SK-N-SH (cell line): ENCODE results near the gene A1BG. TPM values are rescaled to one million over a fixed set of nuclear protein-coding genes. Genes with fewer than 3 reads are reported as not detected.

ENCODE experiments used
- CTCF ChIA-PET: fragments of 300-600, 350-600 bp; formaldehyde crosslinking; extraction: SDS; loops from one replicate; lab custom pipeline; 2021; lab: Yijun Ruan, JAX
- POLR2A ChIA-PET: fragments of 350-600 bp; sonication (Branson Sonifier 250); formaldehyde crosslinking; extraction: SDS; loops from one replicate; lab custom pipeline; 2020; ENCODE audit warnings: antibody characterized with exemption, inconsistent platforms; lab: Yijun Ruan, JAX
- DNase-seq: peaks from one replicate; pipeline ENCODE4 v3.0.0; 2012
- H2AFZ ChIP-seq: fragments of 200-600 bp; sonication (generic); 2 replicates; pipeline ENCODE4 v1.8.1; 2016; ENCODE audit warnings: antibody characterized with exemption, mild to moderate bottlenecking, low read depth
- H3F3A ChIP-seq: fragments of 200-600 bp; sonication (generic); replicated peaks from 2 replicates; pipeline ENCODE3; 2016; ENCODE audit warnings: antibody characterized with exemption, mild to moderate bottlenecking; ENCODE audit not compliant: insufficient read depth
- H3K27ac ChIP-seq, 2 experiments: fragments of 200-500 bp in 1 of 2; fragments of 200-600 bp in 1 of 2; sonication (Bioruptor generic) in 1 of 2; sonication (generic), shearing (Covaris generic) in 1 of 2; 2 replicates each; pipeline versions ENCODE4 v1.5.1 to v1.6.1; 2014 to 2016; ENCODE audit warnings: low read depth in 2 of 2, inconsistent platforms in 1 of 2, low read length in 1 of 2, mild to moderate bottlenecking in 1 of 2, mixed read lengths in 1 of 2
- H3K27me3 ChIP-seq: fragments of 200-600 bp; sonication (generic), shearing (Covaris generic); 2 replicates; pipeline ENCODE4 v1.6.1; 2016; ENCODE audit warnings: mixed run types; ENCODE audit not compliant: insufficient read depth
- H3K36me3 ChIP-seq, 2 experiments: fragments of 200-500 bp in 1 of 2; fragments of 200-600 bp in 1 of 2; sonication (Bioruptor generic) in 1 of 2; sonication (generic) in 1 of 2; replicated peaks in 1 of 2; 2 replicates each; pipeline versions ENCODE3 to v1.5.1; 2014 to 2016; ENCODE audit warnings: low read length in 1 of 2, mild to moderate bottlenecking in 1 of 2; ENCODE audit not compliant: insufficient read depth in 2 of 2, control insufficient read depth in 1 of 2
- H3K4me1 ChIP-seq, 2 experiments: fragments of 200-500 bp in 1 of 2; fragments of 200-600 bp in 1 of 2; sonication (Bioruptor generic) in 1 of 2; sonication (generic), shearing (Covaris generic) in 1 of 2; 2 replicates each; pipeline versions ENCODE4 v1.5.1 to v1.6.1; 2014 to 2016; ENCODE audit warnings: low read depth in 1 of 2, low read length in 1 of 2, mixed run types in 1 of 2; ENCODE audit not compliant: insufficient read depth in 2 of 2, control insufficient read depth in 1 of 2
- H3K4me2 ChIP-seq: fragments of 200-600 bp; sonication (generic), shearing (Covaris generic); 2 replicates; pipeline ENCODE4 v1.6.1; 2017; ENCODE audit warnings: mixed run types
- H3K4me3 ChIP-seq, 2 experiments: fragments of 200-500 bp in 1 of 2; fragments of 200-600 bp in 1 of 2; sonication (Bioruptor generic) in 1 of 2; sonication (generic), shearing (Covaris generic) in 1 of 2; 2 replicates each; pipeline versions ENCODE4 v1.5.1 to v1.8.1; 2014 to 2016; ENCODE audit warnings: low read depth in 2 of 2, inconsistent platforms in 1 of 2, low read length in 1 of 2, mild to moderate bottlenecking in 1 of 2, mixed read lengths in 1 of 2, moderate library complexity in 1 of 2
- H3K79me2 ChIP-seq: fragments of 200-600 bp; sonication (generic); 2 replicates; pipeline ENCODE4 v1.8.1; 2017; ENCODE audit warnings: mild to moderate bottlenecking; ENCODE audit not compliant: insufficient read depth
- H3K9ac ChIP-seq: fragments of 200-600 bp; sonication (generic); 2 replicates; pipeline ENCODE4 v1.6.1; 2017; ENCODE audit warnings: mixed run types
- H3K9me2 ChIP-seq: fragments of 200-600 bp; sonication (generic); 2 replicates; pipeline ENCODE4 v1.6.1; 2017; ENCODE audit warnings: mixed run types
- H3K9me3 ChIP-seq: fragments of 200-600 bp; sonication (generic); 2 replicates; pipeline ENCODE4 v1.6.1; 2017; ENCODE audit warnings: mixed run types, mild to moderate bottlenecking, moderate library complexity
- H4K20me1 ChIP-seq: fragments of 200-600 bp; sonication (generic); 2 replicates; pipeline ENCODE4 v1.6.1; 2017; ENCODE audit warnings: mild to moderate bottlenecking, mixed run types; ENCODE audit not compliant: insufficient read depth
- CHD2 ChIP-seq: fragments of 150-350 bp; IDR thresholded peaks from 2 replicates; pipeline ENCODE4 v1.6.1; 2018; ENCODE audit warnings: low read length; ENCODE audit not compliant: partially characterized antibody
- EZH2phosphoT487 ChIP-seq: fragments of 200-600 bp; sonication (generic); IDR thresholded peaks from 2 replicates; pipeline ENCODE4 v1.6.1; 2017; ENCODE audit warnings: low read depth, mixed run types, mild to moderate bottlenecking, antibody characterized with exemption, moderate library complexity, borderline replicate concordance
- FOSL2 ChIP-seq: IDR thresholded peaks from 2 replicates; pipeline ENCODE4 v1.4.0; 2012; ENCODE audit warnings: low read depth, mild to moderate bottlenecking, moderate library complexity, borderline replicate concordance
- GABPA ChIP-seq: IDR thresholded peaks from 2 replicates; pipeline ENCODE4 v1.4.0; 2012; ENCODE audit warnings: low read depth, mild to moderate bottlenecking
- GATA2 ChIP-seq: sonication (generic); formaldehyde crosslinking; IDR thresholded peaks from 2 replicates; pipeline ENCODE4 v1.5.0; 2020; ENCODE audit warnings: mild to moderate bottlenecking, missing genetic modification reagents
- IRF3 ChIP-seq: fragments of 150-350 bp; IDR thresholded peaks from 2 replicates; pipeline ENCODE4 v1.6.1; 2016; ENCODE audit warnings: mild to moderate bottlenecking, low read depth, low read length
- MXI1 ChIP-seq: IDR thresholded peaks from 2 replicates; pipeline ENCODE4 v1.6.1; 2012; ENCODE audit warnings: mild to moderate bottlenecking, low read depth, low read length, improper control_type of control experiment
- NFIC ChIP-seq: IDR thresholded peaks from 2 replicates; pipeline ENCODE4 v1.4.0; 2012; ENCODE audit warnings: borderline replicate concordance
- NRF1 ChIP-seq: IDR thresholded peaks from 2 replicates; pipeline ENCODE4 v1.6.1; 2012; ENCODE audit warnings: low read depth, mild to moderate bottlenecking, low read length
- SMC3 ChIP-seq: IDR thresholded peaks from 2 replicates; pipeline ENCODE4 v1.6.1; 2012; ENCODE audit warnings: low read depth, low read length, improper control_type of control experiment
- TEAD4 ChIP-seq: IDR thresholded peaks from 2 replicates; pipeline ENCODE4 v1.4.0; 2012; ENCODE audit warnings: mild to moderate bottlenecking, borderline replicate concordance; ENCODE audit not compliant: insufficient read depth
- USF1 ChIP-seq: IDR thresholded peaks from 2 replicates; pipeline ENCODE4 v1.4.0; 2012; ENCODE audit warnings: low read depth, borderline replicate concordance
- WGBS: methylation state at CpG from one replicate; pipeline ENCODE4 v1.1.6; 2017; ENCODE audit warnings: low lambda C conversion rate; 5-methylcytosine and 5-hydroxymethylcytosine counted together
- polyA plus RNA-seq, 3 experiments: library from polyadenylated mRNA; depleted of rRNA; stranded (reverse); fragments of >200 nt; gene quantifications; 2 replicates each; pipeline ENCODE4 v1.2.3, GENCODE V29; 2012

The A1BG gene
- polyA plus RNA-seq, 1 of the 3 experiments (the other 2 are of a cell fraction) = 62.6 TPM

DNA sequence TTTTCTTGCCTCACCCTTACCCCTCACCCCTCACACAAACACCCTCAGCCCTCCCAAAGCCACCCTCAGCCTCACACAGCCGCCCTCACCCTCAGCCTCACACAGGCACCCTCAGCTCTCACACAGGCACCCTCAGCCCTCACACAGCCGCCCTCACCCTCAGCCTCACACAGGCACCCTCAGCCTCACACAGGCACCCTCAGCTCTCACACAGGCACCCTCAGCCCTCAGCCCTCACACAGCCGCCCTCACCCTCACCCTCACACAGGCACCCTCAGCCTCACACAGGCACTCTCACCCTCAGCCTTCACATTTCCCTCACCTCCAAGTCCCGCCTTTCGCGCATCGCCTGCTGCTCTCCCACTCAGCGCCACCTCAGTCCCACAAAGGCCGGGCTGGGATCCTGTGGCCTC is 26.8 kb downstream of the A1BG start:
- POLR2A ChIA-PET = interaction anchor here (0.6 to 1.6 kb wide), 7 partner anchors 14 to 193 kb away, joined by 3 to 13 read pairs (median 8); partner anchors contain the start of genes ERVK3-1, ZBTB45, ZNF497 and ZNF8

DNA sequence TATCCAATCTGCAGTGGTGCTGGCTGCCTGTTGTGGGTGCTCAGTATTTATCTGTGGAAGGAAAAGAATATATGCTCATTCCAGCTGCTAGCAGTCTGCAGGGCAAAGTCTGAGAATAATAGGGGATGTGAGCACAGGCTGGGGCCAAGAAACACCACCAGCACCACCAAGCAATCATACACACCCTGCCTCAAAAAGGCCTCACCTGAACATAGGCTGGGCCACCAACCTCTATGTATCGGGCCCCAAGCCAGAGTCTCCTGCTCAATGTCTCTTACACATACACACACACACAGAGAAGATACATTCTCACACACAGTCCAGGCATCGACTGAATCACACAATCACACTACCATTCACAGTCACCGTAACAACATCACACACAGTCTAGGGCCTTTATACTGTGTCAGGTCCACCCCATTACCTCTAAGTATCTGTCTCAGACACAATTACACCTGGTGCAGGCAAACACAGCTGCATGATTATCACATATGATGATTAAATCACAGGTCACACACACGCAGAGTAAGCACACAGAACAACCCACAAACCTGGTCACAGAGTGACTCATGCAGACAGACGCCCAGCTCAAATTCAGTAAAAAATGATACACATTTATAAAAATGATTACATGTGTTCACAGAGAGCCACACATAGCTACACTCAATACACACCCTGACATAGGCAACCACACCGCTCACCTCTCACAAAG is 27.8 kb downstream of the A1BG start:
- no peak for DNase-seq

More for the DNA sequence above, 26.8 kb downstream of the A1BG start:
- CTCF ChIA-PET = interaction anchor here (1.0 to 3.7 kb wide), 4 partner anchors 18 to 193 kb away, joined by 3 to 17 read pairs (median 3); partner anchors contain the start of gene ZBTB45
- Histone ChIP-seq H3K4me3 (peak overlapping the region; percentile 70 to 89), H3K9me3 (no peaks in the 10 kb centered on the region), H3F3A (no peaks in the 10 kb centered on the region), H3K9ac (peak overlapping the region; percentile 91), H3K36me3 (peaks cover 3 to 4% of the 10 kb centered on the region in 2 experiments), H4K20me1 (no peaks in the 10 kb centered on the region), H3K27ac (peak overlapping the region; percentile 83 to 90; a peak in 2 of 4 replicates), H2AFZ (peak overlapping the region; percentile 87; the same call in 1 of the 2 replicates), H3K4me2 (peak overlapping the region; percentile 92), H3K79me2 (peaks cover 51% of the 10 kb centered on the region), H3K4me1 (peaks cover 0 to 19% of the 10 kb centered on the region in 2 experiments; a peak in 1 of 4 replicates), H3K27me3 (no peaks in the 10 kb centered on the region), H3K9me2 (no peaks in the 10 kb centered on the region)
- no peak for DNase-seq
- WGBS = 2% methylated on average over 9 of the region's 9 CpGs
- TF ChIP-seq SMC3 = no peak
- TF ChIP-seq GABPA = no peak
- no peak for TF ChIP-seq NFIC
- TF ChIP-seq TEAD4 = no peak
- TF ChIP-seq NRF1 = no peak

More for the DNA sequence above, 27.8 kb downstream of the A1BG start:
- Histone ChIP-seq H3K4me2 (peak overlapping the region; percentile 92), H3K36me3 (peaks cover 4 to 5% of the 10 kb centered on the region in 2 experiments), H3K9me2 (no peaks in the 10 kb centered on the region), H3K9ac (peak overlapping the region; percentile 91; the same call in 1 of the 2 replicates), H4K20me1 (no peaks in the 10 kb centered on the region), H3F3A (no peaks in the 10 kb centered on the region), H3K9me3 (no peaks in the 10 kb centered on the region), H3K27me3 (no peaks in the 10 kb centered on the region), H3K4me1 (peaks cover 0 to 19% of the 10 kb centered on the region in 2 experiments; a peak in 1 of 4 replicates), H2AFZ (no peak overlapping the region), H3K79me2 (peaks cover 51% of the 10 kb centered on the region), H3K27ac (no peak overlapping the region), H3K4me3 (peak overlapping the region; percentile 70 to 89)
- TF ChIP-seq FOSL2 (no peak), MXI1 (no peak), USF1 (no peak), IRF3 (no peak), GATA2 (CRISPR knock-in tag) (no peak), NFIC (no peak), EZH2phosphoT487 (no peak), CHD2 (no peak)
- WGBS = 61% methylated on average over 5 of the region's 6 CpGs
- CTCF ChIA-PET = interaction anchor here (1.2 to 1.5 kb wide), 2 partner anchors 17 to 23 kb away, joined by 3 to 4 read pairs; no protein-coding TSS in a partner anchor
- POLR2A ChIA-PET = interaction anchor here (1.5 to 1.6 kb wide), 2 partner anchors 22 to 46 kb away, joined by 8 read pairs; partner anchors contain the start of gene ZNF8
